PC-9 (cell line): ENCODE data around the gene UBA52. TPM values are rescaled to one million over a fixed set of nuclear protein-coding genes. Genes with fewer than 3 reads are reported as not detected.

Experiments used
- BruUV-seq: library from RNA; stranded (reverse); fragments of 400-500 nt; replicated peaks from 2 replicates; lab custom pipeline; 2021; lab: Mats Ljungman, UMichigan
- CTCF ChIA-PET: fragments of 300-600 bp; sonication (Branson Sonifier 250); formaldehyde crosslinking; loops from one replicate; lab custom pipeline; 2022; ENCODE audit warnings: antibody characterized with exemption; lab: Charles Lee
- POLR2A ChIA-PET: fragments of 300-600 bp; sonication (Branson Sonifier 250); formaldehyde crosslinking; loops from one replicate; lab custom pipeline; 2022; ENCODE audit warnings: antibody characterized with exemption; ENCODE audit not compliant: unreplicated experiment; lab: Charles Lee
- DNase-seq, 2 experiments: peaks; one replicate each; pipeline versions ENCODE4 v3.0.0 to v3.0.0-alpha.2; 2015 to 2022; ENCODE audit warnings: mixed read lengths in 1 of 2
- H2AFZ ChIP-seq: fragments of 200-600 bp; sonication (generic); 2 replicates; pipeline ENCODE4 v1.8.1; 2017; ENCODE audit warnings: antibody characterized with exemption
- H3F3A ChIP-seq: fragments of 200-600 bp; sonication (generic); 2 replicates; pipeline ENCODE4 v1.8.1; 2017; ENCODE audit warnings: antibody characterized with exemption, mild to moderate bottlenecking, low read depth; ENCODE audit not compliant: insufficient read depth
- H3K27ac ChIP-seq: fragments of 200-600 bp; sonication (generic); 2 replicates; pipeline ENCODE4 v1.6.1; 2016; ENCODE audit warnings: mixed run types
- H3K27me3 ChIP-seq: fragments of 200-600 bp; sonication (generic); 2 replicates; pipeline ENCODE4 v1.6.1; 2016; ENCODE audit warnings: low read depth, mixed run types; ENCODE audit not compliant: insufficient read depth
- H3K36me3 ChIP-seq: fragments of 200-600 bp; sonication (generic); 2 replicates; pipeline ENCODE4 v1.6.1; 2016; ENCODE audit warnings: low read depth, mixed run types
- H3K4me1 ChIP-seq: fragments of 200-600 bp; sonication (generic); replicated peaks from 2 replicates; pipeline ENCODE4 v1.6.1; 2016; ENCODE audit warnings: mixed run types; ENCODE audit not compliant: insufficient read depth
- H3K4me2 ChIP-seq: fragments of 200-600 bp; sonication (generic); 2 replicates; pipeline ENCODE4 v1.6.1; 2017; ENCODE audit warnings: mixed run types
- H3K4me3 ChIP-seq: fragments of 200-600 bp; sonication (generic); 2 replicates; pipeline ENCODE4 v1.6.1; 2016; ENCODE audit warnings: mixed run types
- H3K79me2 ChIP-seq: fragments of 200-600 bp; sonication (generic); 2 replicates; pipeline ENCODE4 v1.6.1; 2017; ENCODE audit warnings: low read depth, mixed run types
- H3K9me2 ChIP-seq: fragments of 200-600 bp; sonication (generic); 2 replicates; pipeline ENCODE4 v1.8.1; 2017; ENCODE audit warnings: mild to moderate bottlenecking; ENCODE audit not compliant: insufficient read depth
- H3K9me3 ChIP-seq: fragments of 200-600 bp; sonication (generic); 2 replicates; pipeline ENCODE4 v1.8.1; 2016; ENCODE audit warnings: low read depth; ENCODE audit not compliant: insufficient read depth
- H4K20me1 ChIP-seq: fragments of 200-600 bp; sonication (generic); 2 replicates; pipeline ENCODE4 v1.8.1; 2017; ENCODE audit not compliant: insufficient read depth
- EZH2 ChIP-seq: fragments of 200-600 bp; sonication (generic); IDR thresholded peaks from 2 replicates; pipeline ENCODE4 v1.8.0; 2017; ENCODE audit warnings: antibody characterized with exemption, low read depth
- intact Hi-C: fragments of 100-400 bp; cut with micrococcal nuclease; formaldehyde crosslinking; loops from one replicate; pipeline ENCODE4 v1.10.0; 2022; ENCODE audit not compliant: unreplicated experiment
- total RNA-seq: library from RNA; stranded (reverse); gene quantifications from 2 replicates; pipeline ENCODE4 v1.2.3, GENCODE V29; 2021
- TF ChIP-seq, protein P1 (sequence below): fragments of 200-600 bp; sonication (generic); conservative IDR thresholded peaks from 2 replicates; pipeline ENCODE4 v1.6.1; 2017; ENCODE audit warnings: mixed run types, antibody characterized with exemption, mild to moderate bottlenecking, moderate library complexity

UBA52 gene
- total RNA-seq, 1 experiment from 2014 or later = 1,141 TPM

DNA sequence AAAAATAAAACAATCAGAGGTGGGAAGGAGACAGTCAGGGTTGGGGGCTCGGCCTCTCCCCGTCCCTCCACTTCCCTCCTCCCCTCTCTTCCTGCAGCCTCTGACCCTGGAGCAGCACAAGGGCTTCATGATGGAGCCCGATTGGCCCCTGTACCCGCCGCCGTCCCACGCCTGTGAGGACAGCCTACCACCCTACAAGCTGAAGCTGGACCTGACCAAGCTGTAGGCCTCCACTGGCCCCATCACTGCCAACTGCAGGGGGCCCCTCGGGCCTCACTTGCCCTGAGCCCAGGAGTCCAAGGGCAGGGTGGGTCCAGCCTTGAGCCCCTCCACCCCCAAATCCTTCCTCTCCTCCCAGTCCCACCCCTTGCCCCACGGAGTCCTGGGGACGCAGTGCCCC lies 48.7 kb downstream of the UBA52 start:
- peaks cover 11% of the 10 kb centered on the region; the same call in 1 of the 2 replicates for H3K27me3 ChIP-seq
- no peak for DNase-seq
- H3K4me3 ChIP-seq = no peak overlapping the region
- H3K9me3 ChIP-seq = no peaks in the 10 kb centered on the region
- CTCF ChIA-PET = no interaction called here
- POLR2A ChIA-PET = no interaction called here
- TF ChIP-seq EZH2 = no peak
- TF ChIP-seq, protein P1, sequence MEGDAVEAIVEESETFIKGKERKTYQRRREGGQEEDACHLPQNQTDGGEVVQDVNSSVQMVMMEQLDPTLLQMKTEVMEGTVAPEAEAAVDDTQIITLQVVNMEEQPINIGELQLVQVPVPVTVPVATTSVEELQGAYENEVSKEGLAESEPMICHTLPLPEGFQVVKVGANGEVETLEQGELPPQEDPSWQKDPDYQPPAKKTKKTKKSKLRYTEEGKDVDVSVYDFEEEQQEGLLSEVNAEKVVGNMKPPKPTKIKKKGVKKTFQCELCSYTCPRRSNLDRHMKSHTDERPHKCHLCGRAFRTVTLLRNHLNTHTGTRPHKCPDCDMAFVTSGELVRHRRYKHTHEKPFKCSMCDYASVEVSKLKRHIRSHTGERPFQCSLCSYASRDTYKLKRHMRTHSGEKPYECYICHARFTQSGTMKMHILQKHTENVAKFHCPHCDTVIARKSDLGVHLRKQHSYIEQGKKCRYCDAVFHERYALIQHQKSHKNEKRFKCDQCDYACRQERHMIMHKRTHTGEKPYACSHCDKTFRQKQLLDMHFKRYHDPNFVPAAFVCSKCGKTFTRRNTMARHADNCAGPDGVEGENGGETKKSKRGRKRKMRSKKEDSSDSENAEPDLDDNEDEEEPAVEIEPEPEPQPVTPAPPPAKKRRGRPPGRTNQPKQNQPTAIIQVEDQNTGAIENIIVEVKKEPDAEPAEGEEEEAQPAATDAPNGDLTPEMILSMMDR = no peak
- no peak overlapping the region for H3K27ac ChIP-seq
- H3K79me2 ChIP-seq = no peaks in the 10 kb centered on the region
- no peaks in the 10 kb centered on the region for H3K9me2 ChIP-seq
- H4K20me1 ChIP-seq = no peaks in the 10 kb centered on the region
- no peaks in the 10 kb centered on the region for H3K4me1 ChIP-seq
- no peak overlapping the region for H3K4me2 ChIP-seq
- H2AFZ ChIP-seq = no peak overlapping the region
- no peaks in the 10 kb centered on the region for H3K36me3 ChIP-seq
- intact Hi-C loops = no loop called here
- no TSS peak for BruUV-seq
- H3F3A ChIP-seq = peaks cover 9% of the 10 kb centered on the region; the same call in 1 of the 2 replicates

DNA sequence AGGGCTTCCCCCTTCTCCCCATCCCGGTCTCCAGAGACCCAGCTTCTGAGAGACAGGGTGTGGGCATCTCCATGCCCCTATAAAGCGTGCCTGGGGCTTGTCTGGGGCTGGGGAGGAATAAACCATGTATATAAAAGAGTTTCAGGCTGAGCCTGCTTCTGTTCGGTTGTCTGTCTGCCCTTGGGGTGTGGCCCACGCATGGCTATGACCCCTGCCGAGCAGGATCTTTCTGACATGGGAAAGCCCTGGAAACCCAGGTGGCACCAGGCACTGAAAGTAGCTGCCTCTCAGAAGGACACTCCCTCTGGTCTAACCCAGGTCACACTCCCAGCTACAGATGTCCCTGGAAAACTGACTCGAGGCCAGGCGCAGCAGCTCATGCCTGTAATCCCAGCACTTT lies 49.2 kb downstream of the UBA52 start:
- no TSS peak for BruUV-seq

DNA sequence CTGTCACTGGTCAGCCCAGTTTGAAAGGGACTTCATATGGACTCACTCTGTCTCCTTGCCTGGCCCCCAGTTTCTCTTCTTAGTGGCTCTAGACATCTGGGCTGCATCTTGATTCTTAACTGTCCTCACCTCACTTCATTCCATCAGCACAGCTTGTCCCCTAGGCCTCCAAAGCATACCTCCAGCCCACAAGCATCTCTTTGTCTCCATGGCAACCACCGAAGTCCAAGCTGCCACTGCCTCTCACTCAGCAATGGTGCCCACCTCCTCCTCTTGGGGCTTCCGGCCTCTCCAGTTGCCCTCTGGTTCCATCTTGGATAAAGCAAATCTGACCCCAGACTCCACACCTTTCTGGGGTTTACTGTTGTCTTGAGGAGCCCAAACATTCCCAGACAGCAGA lies 55.2 kb downstream of the UBA52 start:
- ChIA-PET CTCF (no interaction called here), POLR2A (no interaction called here)
- intact Hi-C loops = no loop called here
- Histone ChIP-seq H3K4me3 (no peak overlapping the region), H4K20me1 (no peaks in the 10 kb centered on the region), H3K79me2 (no peaks in the 10 kb centered on the region), H3K36me3 (no peaks in the 10 kb centered on the region), H3K9me3 (no peaks in the 10 kb centered on the region), H3F3A (peaks cover 9% of the 10 kb centered on the region; the same call in 1 of the 2 replicates), H3K27me3 (no peaks in the 10 kb centered on the region), H3K9me2 (no peaks in the 10 kb centered on the region), H2AFZ (no peak overlapping the region), H3K4me2 (no peak overlapping the region), H3K27ac (no peak overlapping the region), H3K4me1 (no peaks in the 10 kb centered on the region)
- no peak for DNase-seq
- BruUV-seq = no TSS peak
- no peak for TF ChIP-seq EZH2
- TF ChIP-seq, protein P1 = no peak

More for the DNA sequence above, 49.2 kb downstream of the UBA52 start:
- DNase-seq = no peak
- H3K9me2 ChIP-seq = no peaks in the 10 kb centered on the region
- H3K9me3 ChIP-seq = no peaks in the 10 kb centered on the region
- no peaks in the 10 kb centered on the region for H4K20me1 ChIP-seq
- ChIA-PET CTCF (interaction anchor here (0.6 kb wide), 1 partner anchor 94 kb away, joined by 3 read pairs; no protein-coding TSS in a partner anchor), POLR2A (no interaction called here)
- no peak overlapping the region for H3K27ac ChIP-seq
- H3K4me2 ChIP-seq = no peak overlapping the region
- H3F3A ChIP-seq = peaks cover 9% of the 10 kb centered on the region; the same call in 1 of the 2 replicates
- TF ChIP-seq, protein P1 = no peak
- no peak for TF ChIP-seq EZH2
- no peak overlapping the region for H3K4me3 ChIP-seq
- H3K27me3 ChIP-seq = peaks cover 5% of the 10 kb centered on the region; the same call in 1 of the 2 replicates
- no peaks in the 10 kb centered on the region for H3K79me2 ChIP-seq
- intact Hi-C loops = no loop called here
- no peaks in the 10 kb centered on the region for H3K4me1 ChIP-seq
- no peaks in the 10 kb centered on the region for H3K36me3 ChIP-seq
- no peak overlapping the region for H2AFZ ChIP-seq

Other genes starting within 250 kb of the UBA52 start
- gene LSM4, start 248.8 kb upstream of the UBA52 start, total RNA-seq = 291 and 323 TPM in 2 replicates
- 42.0 and 53.6 TPM in 2 replicates for gene PGPEP1, start 231.3 kb upstream of the UBA52 start, total RNA-seq
- gene GDF15, start 185.7 kb upstream of the UBA52 start, total RNA-seq = 15.1 and 17.2 TPM in 2 replicates
- not detected in 2 replicates for gene LRRC25, start 174.2 kb upstream of the UBA52 start, total RNA-seq
- gene SSBP4, start 152.5 kb upstream of the UBA52 start, total RNA-seq = 56.6 and 65.2 TPM in 2 replicates
- gene ISYNA1, start 133.7 kb upstream of the UBA52 start, total RNA-seq = 129 and 142 TPM in 2 replicates
- gene ELL, start 49.8 kb upstream of the UBA52 start, total RNA-seq = 12.9 and 14.6 TPM in 2 replicates
- gene FKBP8, start 28.3 kb upstream of the UBA52 start, total RNA-seq = 231 and 320 TPM in 2 replicates
- 97.0 and 101 TPM in 2 replicates for gene KXD1, start 14.0 kb upstream of the UBA52 start, total RNA-seq
- 44.8 and 64.3 TPM in 2 replicates for gene REX1BD, start 16.9 kb downstream of the UBA52 start, total RNA-seq
- gene CRLF1, start 34.9 kb downstream of the UBA52 start, total RNA-seq = 0.46 and 2.8 TPM in 2 replicates
- gene TMEM59L, start 41.0 kb downstream of the UBA52 start, total RNA-seq = 0.65 and 2.5 TPM in 2 replicates
- gene KLHL26, start 65.2 kb downstream of the UBA52 start, total RNA-seq = 11.8 and 12.5 TPM in 2 replicates
- 13.3 and 16.6 TPM in 2 replicates for gene CRTC1, start 111.8 kb downstream of the UBA52 start, total RNA-seq
- not detected in 2 replicates for gene COMP, start 219.4 kb downstream of the UBA52 start, total RNA-seq